Fibroblast of peridontal ligament (primary cell): ENCODE results near the gene CRP.
"Not testable (repeated sequence)": the region's sequence is repeated elsewhere in the genome, so short reads cannot be mapped to it uniquely, and the experiment has no call there.

Experiments
- DNase-seq: peaks from one replicate; pipeline ENCODE4 v3.0.0-alpha.2; 2010; ENCODE audit errors: extremely low read depth

The CRP gene

GRCh38 chr1:159700312-159700711 lies 14.1 kb downstream of the CRP start:
- DNase-seq: no peak

- DNase-seq: no peak
Observed at GRCh38 chr1:159699653-159700052, 14.7 kb downstream of the CRP start.

GRCh38 chr1:159699246-159699645 lies 15.1 kb downstream of the CRP start:
- no peak for DNase-seq

GRCh38 chr1:159687511-159687910 lies 26.9 kb downstream of the CRP start:
- DNase-seq: no peak

- no peak for DNase-seq
Observed at GRCh38 chr1:159686599-159687299, 27.6 kb downstream of the CRP start.

GRCh38 chr1:159678939-159679338 lies 35.5 kb downstream of the CRP start:
- DNase-seq: no peak

GRCh38 chr1:159675046-159675445 lies 39.3 kb downstream of the CRP start:
- no peak for DNase-seq

- not testable (repeated sequence) for DNase-seq
Observed at GRCh38 chr1:159672390-159672789, 42.0 kb downstream of the CRP start.

GRCh38 chr1:159669338-159669737 lies 45.1 kb downstream of the CRP start:
- no peak for DNase-seq

- DNase-seq: no peak
Observed at GRCh38 chr1:159668739-159669138, 45.6 kb downstream of the CRP start.

- no peak for DNase-seq
Observed at GRCh38 chr1:159664247-159664646, 50.1 kb downstream of the CRP start.

GRCh38 chr1:159663552-159663951 lies 50.8 kb downstream of the CRP start:
- no peak for DNase-seq
